HG03066 (cell line): ENCODE results near the gene UBE2G1.

ENCODE experiments used
- ATAC-seq: cut with Tn5 transposase; IDR thresholded peaks from one replicate; pipeline ENCODE4 v1.9.1; 2021; ENCODE audit warnings: low read depth; ENCODE audit not compliant: unreplicated experiment

Gene UBE2G1

DNA sequence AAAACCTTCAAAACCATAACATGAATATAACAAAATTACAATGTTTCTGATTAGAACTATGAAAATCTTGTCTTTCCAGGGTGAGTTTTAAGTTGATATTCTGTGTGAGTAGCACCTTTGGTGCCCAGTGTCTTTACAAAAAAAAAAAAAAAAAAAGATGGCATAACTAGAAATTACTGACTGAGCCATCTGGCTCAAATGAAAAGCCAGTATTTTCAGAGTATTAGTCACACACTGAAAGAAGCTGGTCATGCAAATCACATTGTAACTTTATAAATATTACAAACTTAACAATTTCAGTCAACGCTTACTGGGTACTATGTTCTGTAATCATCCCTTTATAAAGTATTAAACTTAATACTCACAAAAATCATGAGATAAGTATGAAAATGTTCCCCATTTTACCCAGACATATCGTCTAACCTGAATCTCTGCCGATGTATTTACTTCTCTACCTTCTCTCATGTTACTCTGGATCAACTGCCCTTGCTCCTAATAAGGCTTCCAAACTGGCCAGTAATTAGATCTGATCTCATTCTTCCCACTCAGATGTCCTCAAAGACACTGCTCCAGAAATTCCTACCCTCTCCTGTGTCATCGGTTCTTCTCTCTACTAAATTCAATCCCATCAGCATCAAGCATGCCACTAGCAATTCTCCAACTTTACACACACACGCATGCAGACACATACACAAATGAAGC is 25.4 kb downstream of the UBE2G1 start:
- no peak for ATAC-seq

DNA sequence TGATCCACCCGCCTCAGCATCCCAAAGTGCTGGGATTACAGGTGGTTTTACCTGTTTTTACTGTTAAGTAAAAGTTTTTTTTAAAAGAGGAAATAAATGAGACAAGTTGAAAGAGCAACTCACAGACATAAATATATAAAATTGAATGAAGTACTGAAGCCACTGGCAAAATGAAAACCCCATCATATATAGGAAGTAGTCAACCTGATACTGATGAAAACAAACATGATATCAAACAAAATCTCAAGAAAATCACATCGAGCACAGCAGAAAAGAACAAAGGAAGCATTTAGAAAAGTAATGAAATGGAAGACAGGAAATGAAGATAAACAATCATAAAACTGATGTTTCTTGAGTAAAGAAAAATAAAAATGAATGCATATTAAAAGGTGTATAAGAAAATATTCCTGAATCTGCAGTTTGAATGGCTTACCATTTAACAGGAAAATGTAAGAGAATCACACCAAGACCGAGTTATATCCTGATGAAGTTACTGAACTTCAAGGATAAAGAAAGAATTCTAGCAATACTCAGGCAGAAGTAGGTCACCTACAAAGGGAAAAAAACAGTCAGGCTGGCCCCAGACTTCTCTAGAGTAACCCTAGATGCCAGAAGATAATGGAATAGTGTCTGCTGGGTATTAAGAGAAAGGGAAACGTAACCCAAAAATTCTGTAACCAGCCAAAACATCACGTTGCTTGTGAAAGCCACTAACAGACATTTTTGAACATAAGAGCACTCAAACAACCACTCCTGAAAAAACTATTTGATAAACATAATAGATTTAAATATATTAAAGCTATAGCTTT is 31.5 kb downstream of the UBE2G1 start:
- no peak for ATAC-seq

DNA sequence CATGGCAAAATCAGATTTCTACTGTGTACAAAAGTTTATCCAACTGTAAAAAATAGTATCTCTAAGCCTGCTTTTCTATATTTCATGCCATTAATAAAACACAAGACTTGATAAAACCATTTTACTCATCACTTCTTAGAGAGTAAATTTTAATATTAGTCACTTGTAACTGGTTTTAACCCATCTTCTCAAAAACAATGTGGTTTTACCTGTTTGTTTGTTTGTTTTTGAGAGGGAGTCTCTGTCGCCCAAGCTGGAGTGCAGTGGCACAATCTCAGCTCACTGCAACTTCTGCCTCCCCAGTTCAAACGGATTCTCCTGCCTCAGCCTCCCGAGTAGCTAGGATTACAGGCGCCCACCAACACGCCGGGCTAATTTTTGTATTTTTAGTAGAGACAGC is 32.1 kb downstream of the UBE2G1 start:
- ATAC-seq, result no peak

DNA sequence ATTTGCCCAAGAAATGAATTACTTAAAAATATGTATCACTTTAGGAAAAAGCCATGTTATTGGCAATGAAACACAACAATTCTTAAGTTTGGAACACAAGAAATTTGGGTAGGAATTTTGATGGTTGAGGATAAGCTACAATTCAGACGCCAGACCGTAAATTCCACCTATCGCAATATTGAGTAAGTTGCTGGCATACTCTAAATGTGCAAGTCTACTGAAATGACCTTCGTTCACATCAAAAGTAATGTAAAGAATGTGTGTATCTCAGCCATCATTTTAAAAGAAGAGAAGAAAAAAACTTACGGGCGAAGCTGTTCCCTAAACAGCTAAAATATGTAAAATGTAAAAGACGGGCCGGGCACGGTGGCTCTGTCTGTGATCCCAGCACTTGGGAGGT is 33.4 kb downstream of the UBE2G1 start:
- no peak for ATAC-seq

DNA sequence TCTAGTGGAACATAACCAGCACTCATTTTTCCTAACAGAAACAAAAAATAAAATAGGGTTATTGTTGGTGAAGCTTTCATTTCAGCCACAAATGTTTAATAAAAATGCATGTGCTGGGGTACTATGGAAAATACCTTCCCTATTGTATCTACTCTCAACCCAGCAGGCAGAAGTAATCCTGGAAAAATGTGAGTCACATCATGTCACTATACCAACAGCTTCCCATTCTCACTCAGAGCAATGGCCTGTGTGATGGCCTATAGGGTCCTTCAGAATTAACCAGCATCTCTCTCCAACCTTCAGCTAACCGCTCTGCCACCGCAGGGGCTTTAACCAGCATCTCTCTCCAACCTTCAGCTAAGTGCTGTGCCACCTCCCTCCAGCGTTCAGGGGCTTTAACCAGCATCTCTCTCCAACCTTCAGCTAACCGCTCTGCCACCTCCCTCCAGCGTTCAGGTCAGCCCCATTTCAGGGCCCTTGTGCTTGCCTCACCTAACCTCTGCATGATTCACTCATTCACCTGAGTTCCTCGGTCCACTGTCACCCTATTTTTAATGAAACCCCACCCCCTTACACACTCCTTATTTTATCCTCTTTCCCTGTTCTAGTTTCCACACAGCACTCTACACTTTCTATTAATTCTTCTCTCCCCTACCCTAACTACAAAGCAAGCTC is 34.0 kb downstream of the UBE2G1 start:
- ATAC-seq, result no peak

DNA sequence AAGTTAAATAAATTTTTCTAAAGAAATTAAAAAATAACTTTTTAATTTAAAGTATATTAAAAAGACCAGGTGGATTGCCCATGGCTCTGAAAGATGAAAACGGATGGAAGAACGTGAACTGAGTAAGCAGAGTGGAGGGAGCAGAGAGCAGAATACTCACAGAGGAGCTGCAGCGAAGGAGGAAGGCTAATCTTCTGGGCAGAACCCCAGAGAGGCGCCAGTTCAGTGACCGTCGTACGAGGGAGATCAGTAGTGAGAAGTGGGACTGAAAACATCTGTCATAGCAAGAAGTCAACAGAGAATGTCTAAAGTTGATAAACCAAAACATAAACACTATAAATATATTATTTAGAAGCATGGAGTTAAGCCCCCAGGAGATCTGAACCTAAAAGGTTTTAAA is 34.9 kb downstream of the UBE2G1 start:
- ATAC-seq, result no peak

DNA sequence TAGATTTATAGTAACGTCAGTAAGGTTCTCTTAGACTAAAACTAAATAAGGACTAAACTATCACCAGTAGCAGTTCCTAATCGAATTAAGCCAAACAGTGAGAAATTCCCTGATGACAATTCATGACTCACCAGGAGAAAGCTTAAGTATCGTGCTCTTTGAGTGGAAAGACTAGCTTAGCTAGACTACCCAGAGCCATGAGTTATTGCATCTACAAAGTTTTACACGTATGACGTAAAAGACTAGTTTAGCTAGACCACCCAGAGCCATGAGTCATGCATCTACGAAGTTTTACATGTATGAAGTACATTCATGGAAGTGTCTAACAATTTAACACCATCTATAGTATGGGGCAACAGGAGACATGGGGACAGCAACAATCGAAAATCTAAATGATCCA is 36.6 kb downstream of the UBE2G1 start:
- no peak for ATAC-seq

DNA sequence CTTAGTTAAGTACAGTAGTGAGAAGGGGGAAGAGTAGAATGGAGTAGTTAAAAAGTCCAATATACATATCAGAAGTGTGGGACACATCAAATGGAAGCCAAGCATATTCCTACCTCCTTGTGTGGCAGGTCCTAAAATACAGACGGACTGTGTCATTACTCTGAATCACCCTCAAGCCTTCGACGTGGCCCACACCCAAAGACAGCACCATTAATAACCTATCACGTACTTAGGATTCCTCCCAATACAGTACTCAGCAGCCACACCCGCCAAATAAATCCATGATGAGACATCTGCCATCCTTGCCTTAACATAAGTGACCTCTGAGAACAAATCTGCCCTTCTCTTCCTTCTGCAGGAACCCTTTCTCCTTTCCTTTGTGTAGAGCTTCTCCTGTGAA is 38.9 kb downstream of the UBE2G1 start:
- ATAC-seq, result no peak

DNA sequence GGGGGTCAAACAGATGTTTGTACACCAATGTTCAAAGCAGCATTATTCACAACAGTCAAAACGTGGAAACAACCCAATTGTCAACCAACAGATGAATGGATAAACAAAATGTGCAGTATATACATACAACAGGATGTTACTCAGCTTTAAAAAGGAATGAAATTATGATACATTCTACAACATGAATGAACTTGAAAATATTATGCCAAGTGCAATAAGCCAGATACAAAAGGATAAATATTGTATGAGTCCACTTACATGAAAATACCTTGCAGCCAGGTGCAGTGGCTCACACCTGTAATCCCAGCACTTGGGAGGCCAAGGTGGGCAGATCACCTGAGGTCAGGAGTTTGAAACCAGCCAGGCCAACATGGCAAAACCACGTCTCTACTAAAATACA is 39.9 kb downstream of the UBE2G1 start:
- ATAC-seq, result no peak

DNA sequence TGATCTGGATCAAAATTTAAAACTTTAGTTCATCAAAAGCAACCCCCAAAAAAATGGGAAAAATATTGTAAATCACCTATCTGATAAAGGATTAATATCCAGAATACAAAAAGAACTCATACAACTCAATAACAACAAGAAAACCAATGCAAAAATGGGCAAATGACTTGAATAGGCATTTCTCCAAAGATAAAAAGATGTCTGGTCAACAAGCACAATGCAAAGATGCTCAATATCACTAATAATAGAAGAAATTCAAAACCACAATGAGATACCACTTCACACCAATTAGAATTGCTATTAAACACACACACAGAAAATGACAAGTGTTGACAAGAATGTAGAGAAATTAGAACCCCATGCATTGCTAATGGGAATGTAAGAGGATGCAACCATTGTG is 40.4 kb downstream of the UBE2G1 start:
- no peak for ATAC-seq

DNA sequence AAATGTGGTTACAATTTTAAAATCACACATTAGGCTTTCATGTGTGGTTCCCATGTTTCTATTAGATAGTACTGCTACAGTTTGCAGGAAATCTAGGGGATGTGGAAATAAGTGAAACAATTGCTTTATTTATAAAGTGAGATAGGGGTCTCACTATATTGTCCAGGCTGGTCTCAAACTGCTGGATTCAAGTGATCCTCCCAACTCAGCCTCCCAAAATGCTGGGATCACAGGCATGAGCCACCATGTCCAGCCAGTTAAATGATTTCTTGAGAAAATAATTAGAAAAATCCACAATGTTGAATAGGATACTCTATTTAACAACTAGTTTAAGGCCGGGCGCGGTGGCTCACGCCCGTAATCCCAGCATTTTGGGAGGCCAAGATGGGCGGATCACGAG is 42.0 kb downstream of the UBE2G1 start:
- no peak for ATAC-seq

DNA sequence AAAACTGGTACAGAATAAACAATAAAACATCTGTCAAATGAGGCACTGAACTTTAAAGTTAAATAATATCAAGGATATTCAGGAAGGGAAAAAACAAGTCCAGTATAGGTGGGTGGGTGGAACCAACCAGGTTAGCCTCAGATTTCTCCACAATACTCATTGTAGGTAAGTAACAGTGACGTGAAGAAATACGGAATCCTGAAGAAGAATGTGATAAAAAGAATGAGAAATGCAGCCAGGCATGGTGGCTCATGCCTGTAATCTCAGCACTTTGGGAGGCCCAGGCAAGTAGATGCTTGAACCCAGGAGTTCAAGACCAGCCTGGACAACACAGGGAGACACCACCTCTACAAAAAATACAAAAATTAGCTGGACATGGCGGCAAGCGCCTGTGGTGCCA is 47.3 kb downstream of the UBE2G1 start:
- ATAC-seq, result no peak

DNA sequence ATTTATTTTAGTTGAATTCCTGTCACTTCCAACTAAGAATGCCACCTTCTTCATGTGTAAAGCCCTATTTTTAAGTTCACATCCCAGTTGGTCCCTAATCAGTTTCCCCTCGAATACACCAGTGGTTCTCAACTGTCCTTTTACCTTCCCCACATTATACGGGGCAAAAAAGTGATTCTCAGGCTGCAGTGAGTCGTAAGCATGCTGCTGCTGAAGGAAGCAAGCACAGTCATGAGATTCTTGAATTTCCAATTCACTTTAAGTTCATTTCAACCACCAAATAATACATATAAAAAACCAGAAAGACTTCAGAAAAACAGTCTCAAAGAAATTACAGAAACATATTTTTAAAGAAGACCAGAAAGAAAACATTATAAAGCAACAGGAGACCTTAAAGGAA is 47.9 kb downstream of the UBE2G1 start:
- no peak for ATAC-seq

DNA sequence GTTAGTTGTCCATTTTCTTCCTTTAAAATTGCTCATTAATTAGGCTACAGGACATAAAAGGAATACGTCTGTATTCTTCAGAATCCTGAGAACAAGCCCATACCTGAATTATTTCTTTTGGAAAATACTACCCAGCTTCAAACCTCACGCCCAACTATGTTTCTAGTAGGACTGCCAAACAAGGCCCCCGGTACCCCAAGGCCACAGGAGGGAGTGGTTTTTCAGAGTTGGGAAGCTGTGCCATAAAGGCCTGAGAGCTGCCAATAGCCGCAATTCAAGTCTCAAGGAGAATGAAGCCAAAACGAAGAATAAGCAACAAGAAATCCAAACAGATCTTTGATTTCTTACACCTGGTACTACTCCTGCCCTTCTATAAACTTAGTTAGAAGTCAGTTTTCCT is 48.3 kb downstream of the UBE2G1 start:
- no peak for ATAC-seq

DNA sequence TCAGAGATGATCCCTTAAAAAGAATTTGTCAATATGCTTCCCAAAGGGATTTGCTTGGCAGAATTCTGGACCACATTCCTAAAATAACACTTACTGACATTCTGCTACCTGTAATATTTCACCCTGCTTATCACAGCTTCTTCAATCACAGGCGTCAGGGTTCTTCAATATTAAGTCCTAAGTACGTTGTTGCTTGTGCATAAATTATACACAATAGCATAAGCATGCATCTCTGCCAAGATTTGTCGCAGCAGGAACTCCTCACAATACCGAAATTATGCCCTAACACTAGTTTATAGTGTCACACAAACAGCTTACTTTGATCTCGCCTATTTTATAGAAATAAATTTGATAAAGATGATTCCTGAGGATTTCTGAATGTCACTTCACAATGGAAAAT is 48.9 kb downstream of the UBE2G1 start:
- no peak for ATAC-seq

DNA sequence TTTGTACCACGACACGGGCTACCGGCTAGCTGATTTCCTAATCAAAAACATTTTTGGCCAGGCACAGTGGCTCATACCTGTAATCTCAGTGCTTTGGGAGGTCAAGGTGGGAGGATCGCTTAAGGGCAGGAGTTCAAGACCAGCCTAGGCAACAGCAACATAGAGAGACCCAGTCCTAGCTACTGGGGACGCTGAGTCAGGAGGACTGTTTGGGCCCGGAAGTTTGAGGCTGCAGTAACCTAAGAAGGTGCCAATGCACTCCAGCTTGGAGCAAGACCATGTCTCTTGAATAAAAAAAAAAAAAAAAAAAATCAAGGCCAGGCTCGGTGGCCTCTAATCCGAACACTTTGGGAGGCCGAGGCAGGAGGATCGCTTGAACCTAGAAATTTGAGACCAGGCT is 49.8 kb downstream of the UBE2G1 start:
- no peak for ATAC-seq

DNA sequence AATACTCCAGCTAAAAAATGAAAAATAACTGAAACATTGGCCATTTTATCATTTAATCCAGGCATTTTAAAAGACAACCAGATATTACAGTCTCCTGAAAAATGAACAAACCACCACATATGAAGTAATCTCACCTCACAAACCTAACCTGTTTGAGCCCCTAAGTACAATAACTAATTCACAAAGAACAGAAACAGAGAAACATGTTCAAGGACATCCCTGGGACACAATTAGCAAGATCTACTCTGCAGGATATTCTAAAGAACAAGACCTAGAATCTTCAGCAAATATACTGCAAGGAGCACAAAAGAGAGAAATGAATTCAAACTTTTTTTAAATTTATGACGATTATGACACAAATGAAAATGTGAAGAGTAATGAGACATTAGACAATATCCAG is 51.9 kb downstream of the UBE2G1 start:
- ATAC-seq, result no peak

DNA sequence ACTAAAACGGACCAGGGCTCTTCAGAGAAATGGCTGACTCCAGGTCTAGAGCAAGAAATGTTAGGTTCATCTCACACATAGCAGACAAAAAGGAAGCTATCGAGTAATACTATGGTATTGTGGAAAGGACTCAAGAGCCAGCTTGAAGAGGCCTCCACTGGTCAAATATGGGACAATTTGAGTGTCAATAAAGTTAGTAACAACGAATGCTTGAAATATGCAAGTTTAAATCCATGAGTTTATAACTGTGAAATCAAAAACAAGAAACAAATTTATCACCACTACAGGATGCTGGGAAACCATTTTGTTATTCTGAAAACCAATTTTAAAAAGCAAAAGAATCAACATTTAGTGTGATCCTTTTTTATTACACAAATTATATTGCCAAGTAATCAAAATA is 52.3 kb downstream of the UBE2G1 start:
- no peak for ATAC-seq

DNA sequence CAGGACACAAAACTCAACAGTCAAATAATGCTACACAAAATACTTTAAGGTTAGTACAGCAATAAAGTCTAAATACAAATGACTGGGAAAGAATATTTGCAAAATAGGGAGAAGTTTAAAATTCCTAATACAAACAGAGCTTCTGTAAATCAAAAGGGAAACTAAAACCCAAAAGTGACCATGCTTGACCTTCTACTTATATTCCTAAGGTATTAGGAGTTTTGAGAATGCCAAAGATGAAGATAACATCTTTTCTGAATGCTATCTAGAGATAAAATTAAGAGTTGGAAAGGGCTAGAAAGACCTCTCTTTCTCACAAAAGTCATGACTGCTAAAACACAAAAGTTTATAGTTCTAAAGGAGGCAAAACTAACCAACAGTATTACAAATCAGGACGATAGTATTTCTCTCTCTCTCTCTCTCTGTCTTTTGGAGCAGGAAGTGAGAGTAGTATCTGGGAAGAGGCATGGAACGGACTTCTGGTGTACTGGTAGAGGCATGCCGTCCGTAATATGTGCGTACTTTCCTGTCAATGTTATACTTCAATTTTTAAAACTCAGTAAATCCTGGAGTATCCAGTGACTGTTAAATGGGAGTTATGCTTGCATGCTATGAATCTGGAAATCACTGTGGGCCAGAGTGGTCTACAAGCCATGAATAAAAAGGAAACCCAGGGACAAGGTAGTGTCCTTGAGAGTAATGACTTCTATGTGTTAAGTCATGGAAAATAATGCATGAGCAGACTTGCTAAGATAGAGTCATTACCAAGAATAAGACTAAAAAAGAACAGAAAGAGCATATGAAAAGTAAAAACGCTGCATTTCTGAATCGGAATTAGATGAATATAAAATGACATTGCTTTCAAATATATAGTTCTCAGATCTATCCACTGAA is 53.0 kb downstream of the UBE2G1 start:
- no peak for ATAC-seq

DNA sequence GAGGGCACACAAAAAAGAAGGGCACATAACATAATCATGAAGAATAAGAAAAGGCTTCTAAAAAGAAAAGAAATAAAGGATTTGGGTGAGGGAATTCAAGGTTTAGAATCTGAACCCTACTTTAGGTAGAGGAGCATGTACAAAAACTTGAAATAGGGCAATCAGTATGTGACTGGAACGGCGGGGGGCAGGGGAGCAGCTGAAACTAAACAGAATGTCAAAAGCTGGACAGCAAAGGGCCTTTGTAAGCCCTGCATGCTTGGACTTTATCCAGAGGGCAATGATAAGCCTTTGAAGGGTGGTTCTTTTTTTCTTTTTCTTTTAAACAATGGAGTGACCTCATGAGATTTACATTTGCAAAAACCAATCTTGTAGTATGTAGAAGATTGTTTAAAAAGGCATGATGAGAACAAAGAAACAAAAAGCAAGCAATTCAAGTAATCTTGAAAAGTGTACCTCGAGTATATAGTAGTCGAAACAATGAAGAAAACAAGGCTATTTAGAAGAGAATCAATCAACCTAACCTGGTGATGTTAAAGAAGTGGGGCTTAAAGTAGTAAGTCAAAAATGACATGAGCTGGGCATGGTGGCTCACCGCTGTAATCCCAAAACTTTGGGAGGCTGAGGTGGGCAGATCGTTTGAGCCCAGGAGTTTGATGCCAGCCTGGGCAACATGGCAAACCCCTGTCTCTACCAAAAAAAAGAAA is 56.0 kb downstream of the UBE2G1 start:
- ATAC-seq, result no peak
